ENCODE measurements around the gene OVOL2.

OVOL2 gene

DNA sequence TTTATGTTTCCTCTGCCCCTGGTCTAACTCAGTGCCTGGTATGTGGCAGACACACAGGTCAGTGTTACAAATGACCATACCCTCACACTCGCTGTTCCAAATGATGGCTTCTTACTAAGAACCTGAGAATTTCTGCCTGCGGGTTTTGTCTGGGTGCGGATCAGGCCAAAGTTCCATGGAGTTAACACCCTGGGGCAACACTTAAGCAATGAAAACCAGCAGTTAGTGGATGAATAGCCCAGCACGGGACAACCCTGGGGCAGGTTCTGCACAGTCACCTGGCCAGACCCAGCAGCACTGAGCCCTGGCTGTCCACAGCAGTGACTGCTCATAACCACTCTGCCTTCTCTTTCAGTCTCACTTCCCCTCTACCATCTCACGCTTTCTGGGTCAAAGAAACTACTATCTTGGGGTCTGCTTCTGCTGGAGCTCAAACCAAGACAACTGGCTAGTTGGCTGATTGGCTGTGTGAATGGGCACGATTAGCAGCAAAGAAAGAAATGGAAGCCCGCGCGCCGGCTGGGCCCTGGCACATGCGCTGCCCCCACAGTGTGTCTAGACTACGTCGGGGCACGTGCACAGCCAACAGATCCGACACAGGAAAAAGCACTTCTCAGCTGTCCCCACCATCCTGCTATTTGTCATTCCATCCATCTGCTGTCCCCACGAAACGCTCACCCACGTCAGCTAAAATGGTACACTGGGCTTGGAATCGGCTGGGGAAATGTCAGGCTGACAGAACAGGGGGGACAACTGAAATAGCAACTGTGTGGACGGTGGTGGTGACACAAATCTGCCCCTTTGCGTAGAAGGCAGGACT is 52.3 kb downstream of the OVOL2 start:
- Mint-ChIP-seq H3K9me3 (no peaks in the 10 kb centered on the region), H3K27ac (ENCODE audit: low read depth) (no peak overlapping the region), H3K4me1 (no peaks in the 10 kb centered on the region), H3K4me3 (no peak overlapping the region), H3K36me3 (ENCODE audit: insufficient read depth) (no peaks in the 10 kb centered on the region), H3K27me3 (no peaks in the 10 kb centered on the region)
- DNase-seq (ENCODE audit: low spot score in 2 of 2) (no peak), ATAC-seq (replicated peaks; ENCODE audit: extremely low read depth, poor library complexity, severe bottlenecking) (no peak)

GRCh38 chr20:18004384-18005031 is 53.2 kb downstream of the OVOL2 start:
- no peaks in the 10 kb centered on the region for H3K36me3 Mint-ChIP-seq (ENCODE audit: insufficient read depth)
- no peak overlapping the region for H3K27ac Mint-ChIP-seq (ENCODE audit: low read depth)
- no peaks in the 10 kb centered on the region for H3K4me1 Mint-ChIP-seq
- ATAC-seq (replicated peaks; ENCODE audit: extremely low read depth, poor library complexity, severe bottlenecking) (no peak), DNase-seq (ENCODE audit: low spot score in 2 of 2) (no peak)
- no peaks in the 10 kb centered on the region for H3K9me3 Mint-ChIP-seq
- H3K27me3 Mint-ChIP-seq = no peaks in the 10 kb centered on the region
- no peak overlapping the region for H3K4me3 Mint-ChIP-seq

DNA sequence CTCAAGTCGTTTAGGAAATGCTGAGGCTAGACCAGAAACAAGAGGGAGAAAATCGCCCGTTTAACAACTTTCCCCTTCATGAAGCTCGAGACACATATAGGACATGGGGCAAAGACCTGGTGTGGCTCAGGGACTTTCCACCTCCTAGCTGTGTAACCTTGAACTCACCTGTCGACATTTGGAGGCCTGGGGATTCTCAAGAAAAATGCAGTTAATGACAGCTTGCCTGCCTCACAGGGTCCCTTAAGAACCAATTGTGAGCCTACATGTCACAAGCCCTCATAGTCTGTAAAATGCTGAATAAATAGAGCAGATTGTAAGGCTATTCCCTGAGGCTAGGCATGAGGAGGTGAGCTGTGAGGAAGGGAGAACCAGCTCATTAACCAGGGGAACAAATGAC is 53.8 kb downstream of the OVOL2 start:
- H3K27ac Mint-ChIP-seq (ENCODE audit: low read depth) = no peak overlapping the region
- H3K4me3 Mint-ChIP-seq = no peak overlapping the region
- H3K4me1 Mint-ChIP-seq = no peaks in the 10 kb centered on the region
- H3K36me3 Mint-ChIP-seq (ENCODE audit: insufficient read depth) = no peaks in the 10 kb centered on the region
- no peaks in the 10 kb centered on the region for H3K27me3 Mint-ChIP-seq
- ATAC-seq (replicated peaks; ENCODE audit: extremely low read depth, poor library complexity, severe bottlenecking) = no peak
- no peaks in the 10 kb centered on the region for H3K9me3 Mint-ChIP-seq
- DNase-seq (ENCODE audit: low spot score in 2 of 2) = no peak

DNA sequence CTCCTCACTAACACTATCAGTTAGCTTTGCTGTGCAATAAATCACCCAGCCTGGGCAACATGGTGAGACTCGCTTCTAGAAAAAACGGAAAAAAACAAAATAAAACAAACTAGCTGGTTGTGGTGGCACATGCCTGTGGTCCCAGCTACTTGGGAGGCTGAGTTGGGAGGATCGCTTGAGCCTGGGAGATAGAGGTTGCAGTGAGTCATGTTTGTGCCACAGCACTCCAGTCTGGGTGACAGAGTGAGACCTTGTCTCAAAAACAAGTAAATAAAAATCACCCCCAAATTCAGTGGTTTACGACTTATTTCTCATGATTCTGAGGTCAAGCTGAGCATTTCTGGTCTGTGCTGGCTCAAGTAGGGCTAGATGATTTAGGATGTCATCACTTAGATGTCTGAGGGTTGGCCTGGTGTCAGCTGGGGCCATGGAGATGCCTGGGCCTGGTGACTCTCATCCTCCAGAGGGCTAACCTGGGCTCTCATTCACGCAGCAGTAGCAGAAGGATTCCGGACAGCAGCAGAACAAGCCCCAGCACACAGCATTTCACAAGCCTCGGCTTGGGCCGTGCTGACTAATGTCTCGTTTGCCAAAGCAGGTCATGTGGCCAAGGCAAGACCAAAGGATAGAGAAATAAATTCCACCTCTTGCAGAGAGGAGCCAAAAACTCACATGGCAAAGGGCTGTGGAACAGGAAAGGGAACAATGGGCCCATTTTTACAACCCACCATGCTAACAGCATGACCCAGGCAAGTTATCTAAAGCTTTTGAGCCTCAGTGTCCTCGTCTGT is 56.4 kb downstream of the OVOL2 start:
- DNase-seq (ENCODE audit: low spot score in 2 of 2) (no peak), ATAC-seq (replicated peaks; ENCODE audit: extremely low read depth, poor library complexity, severe bottlenecking) (no peak)
- H3K4me3 Mint-ChIP-seq = no peak overlapping the region
- no peaks in the 10 kb centered on the region for H3K36me3 Mint-ChIP-seq (ENCODE audit: insufficient read depth)
- no peaks in the 10 kb centered on the region for H3K9me3 Mint-ChIP-seq
- no peaks in the 10 kb centered on the region for H3K27me3 Mint-ChIP-seq
- H3K27ac Mint-ChIP-seq (ENCODE audit: low read depth) = no peak overlapping the region
- H3K4me1 Mint-ChIP-seq = no peaks in the 10 kb centered on the region

GRCh38 chr20:17999566-17999965 is 58.1 kb downstream of the OVOL2 start:
- H3K27me3 Mint-ChIP-seq = no peaks in the 10 kb centered on the region

GRCh38 chr20:17998446-17998845 is 59.3 kb downstream of the OVOL2 start:
- no peak overlapping the region for H3K27ac Mint-ChIP-seq (ENCODE audit: low read depth)
- peaks cover 6% of the 10 kb centered on the region for H3K4me1 Mint-ChIP-seq
- no peaks in the 10 kb centered on the region for H3K27me3 Mint-ChIP-seq
- H3K9me3 Mint-ChIP-seq = no peaks in the 10 kb centered on the region
- DNase-seq (ENCODE audit: low spot score in 2 of 2) = no peak
- H3K36me3 Mint-ChIP-seq (ENCODE audit: insufficient read depth) = no peaks in the 10 kb centered on the region
- H3K4me3 Mint-ChIP-seq = no peak overlapping the region
- ATAC-seq (replicated peaks; ENCODE audit: extremely low read depth, poor library complexity, severe bottlenecking) = no peak

More at GRCh38 chr20:17999566-17999965, 58.1 kb downstream of the OVOL2 start:
- H3K4me3 Mint-ChIP-seq = no peak overlapping the region
- peaks cover 6% of the 10 kb centered on the region for H3K4me1 Mint-ChIP-seq
- no peaks in the 10 kb centered on the region for H3K36me3 Mint-ChIP-seq (ENCODE audit: insufficient read depth)
- H3K27ac Mint-ChIP-seq (ENCODE audit: low read depth) = no peak overlapping the region
- DNase-seq (ENCODE audit: low spot score in 2 of 2) = no peak
- ATAC-seq (replicated peaks; ENCODE audit: extremely low read depth, poor library complexity, severe bottlenecking) = no peak
- no peaks in the 10 kb centered on the region for H3K9me3 Mint-ChIP-seq

- no peaks in the 10 kb centered on the region for H3K27me3 Mint-ChIP-seq
- H3K4me3 Mint-ChIP-seq = no peak overlapping the region
- no peaks in the 10 kb centered on the region for H3K36me3 Mint-ChIP-seq (ENCODE audit: insufficient read depth)
- H3K4me1 Mint-ChIP-seq = peaks cover 6% of the 10 kb centered on the region
- no peak overlapping the region for H3K27ac Mint-ChIP-seq (ENCODE audit: low read depth)
- peak in 1 of 2 donors; percentile 39 for DNase-seq (ENCODE audit: low spot score in 2 of 2)
- no peaks in the 10 kb centered on the region for H3K9me3 Mint-ChIP-seq
- ATAC-seq (replicated peaks; ENCODE audit: extremely low read depth, poor library complexity, severe bottlenecking) = no peak
Measured at GRCh38 chr20:17995967-17996819, 61.5 kb downstream of the OVOL2 start.

GRCh38 chr20:17993546-17993945 is 64.2 kb downstream of the OVOL2 start:
- DNase-seq (ENCODE audit: low spot score in 2 of 2) (no peak), ATAC-seq (replicated peaks; ENCODE audit: extremely low read depth, poor library complexity, severe bottlenecking) (no peak)
- Mint-ChIP-seq H3K9me3 (no peaks in the 10 kb centered on the region), H3K4me3 (no peak overlapping the region), H3K27ac (ENCODE audit: low read depth) (no peak overlapping the region), H3K4me1 (peaks cover 6% of the 10 kb centered on the region), H3K27me3 (no peaks in the 10 kb centered on the region), H3K36me3 (ENCODE audit: insufficient read depth) (peaks cover 2% of the 10 kb centered on the region)

DNA sequence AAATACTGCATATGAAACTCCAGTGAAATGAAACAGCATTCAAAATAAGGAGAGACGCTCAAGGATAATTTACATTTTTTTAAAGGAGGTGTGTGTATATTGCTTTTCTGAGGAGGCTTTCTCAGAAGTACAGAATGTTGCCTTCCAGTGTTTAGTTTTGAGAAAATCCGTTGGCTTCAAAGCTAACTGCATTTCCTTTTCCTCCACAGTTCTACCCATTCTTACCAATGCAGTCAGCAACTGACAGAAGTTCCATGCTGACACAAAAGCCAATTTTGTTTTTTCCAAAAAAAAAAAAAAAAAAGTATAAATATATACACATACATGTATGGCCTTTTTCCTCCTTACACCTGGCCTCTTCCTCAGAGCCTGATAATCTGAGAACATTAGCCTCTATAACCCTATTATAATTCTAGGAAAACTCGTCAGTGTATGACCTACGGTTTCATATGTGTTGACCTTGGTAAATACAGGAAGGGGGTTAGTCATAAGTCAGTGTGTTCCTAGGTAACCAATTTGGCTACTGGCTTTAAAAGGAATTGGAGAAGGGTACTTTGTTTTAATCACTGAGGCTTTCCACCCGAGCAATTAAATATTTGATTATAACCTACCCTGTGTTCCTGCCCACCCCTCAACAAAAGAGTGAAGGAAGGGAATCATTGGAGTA is 64.7 kb downstream of the OVOL2 start:
- H3K4me1 Mint-ChIP-seq = peaks cover 6% of the 10 kb centered on the region
- peaks cover 4% of the 10 kb centered on the region for H3K36me3 Mint-ChIP-seq (ENCODE audit: insufficient read depth)
- no peak overlapping the region for H3K27ac Mint-ChIP-seq (ENCODE audit: low read depth)
- H3K4me3 Mint-ChIP-seq = no peak overlapping the region
- no peaks in the 10 kb centered on the region for H3K27me3 Mint-ChIP-seq
- H3K9me3 Mint-ChIP-seq = no peaks in the 10 kb centered on the region
- ATAC-seq (replicated peaks; ENCODE audit: extremely low read depth, poor library complexity, severe bottlenecking) = no peak
- DNase-seq (ENCODE audit: low spot score in 2 of 2) = no peak

GRCh38 chr20:17992224-17992637 is 65.5 kb downstream of the OVOL2 start:
- H3K4me3 Mint-ChIP-seq = no peak overlapping the region
- H3K4me1 Mint-ChIP-seq = peaks cover 12% of the 10 kb centered on the region
- H3K9me3 Mint-ChIP-seq = no peaks in the 10 kb centered on the region
- no peak for ATAC-seq (replicated peaks; ENCODE audit: extremely low read depth, poor library complexity, severe bottlenecking)
- no peaks in the 10 kb centered on the region for H3K27me3 Mint-ChIP-seq
- DNase-seq (ENCODE audit: low spot score in 2 of 2) = no peak
- H3K27ac Mint-ChIP-seq (ENCODE audit: low read depth) = no peak overlapping the region
- peaks cover 6% of the 10 kb centered on the region for H3K36me3 Mint-ChIP-seq (ENCODE audit: insufficient read depth)

DNA sequence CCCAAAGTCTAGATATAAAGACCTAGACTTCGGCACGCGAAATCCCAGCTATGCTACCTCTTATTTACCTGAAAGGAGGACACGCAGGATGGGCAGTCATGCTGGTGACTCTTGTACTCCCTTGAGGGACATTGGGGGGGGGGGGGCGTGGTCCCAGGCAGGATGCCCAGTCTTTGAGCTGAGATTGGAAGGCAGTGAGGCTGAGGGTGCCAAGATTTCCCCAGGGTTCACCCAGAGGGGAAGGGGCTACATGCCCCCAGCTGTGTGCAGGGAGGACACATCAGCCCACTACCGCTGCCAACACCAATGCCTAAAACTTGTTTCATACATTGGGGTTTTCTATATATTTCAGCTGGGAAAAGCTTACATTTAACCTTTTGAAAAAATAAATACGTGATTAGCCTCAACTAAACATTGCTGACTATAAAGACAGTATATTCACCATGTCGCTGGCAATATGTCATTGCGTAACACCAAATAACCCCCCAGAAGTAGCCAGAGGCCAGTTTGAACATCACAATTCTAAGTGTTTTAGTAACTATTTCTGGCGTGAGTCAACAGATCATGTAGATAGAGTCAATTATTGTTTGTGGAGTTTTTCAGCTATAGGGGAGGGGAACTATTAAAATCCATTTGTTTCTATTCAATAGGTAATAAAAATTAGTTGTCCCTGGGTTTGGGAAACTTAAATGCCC is 67.3 kb downstream of the OVOL2 start:
- peaks cover 6% of the 10 kb centered on the region for H3K4me1 Mint-ChIP-seq
- no peaks in the 10 kb centered on the region for H3K9me3 Mint-ChIP-seq
- no peak overlapping the region for H3K4me3 Mint-ChIP-seq
- no peak for DNase-seq (ENCODE audit: low spot score in 2 of 2)
- no peak overlapping the region for H3K27ac Mint-ChIP-seq (ENCODE audit: low read depth)
- no peaks in the 10 kb centered on the region for H3K27me3 Mint-ChIP-seq
- peaks cover 6% of the 10 kb centered on the region for H3K36me3 Mint-ChIP-seq (ENCODE audit: insufficient read depth)
- ATAC-seq (replicated peaks; ENCODE audit: extremely low read depth, poor library complexity, severe bottlenecking) = no peak

Data from central memory CD8-positive, alpha-beta T cell (primary cell).